AG09309 (cell line): ENCODE results near the gene NLRP4.

Experiments used
- DNase-seq: peaks from one replicate; pipeline ENCODE4 v3.0.0-alpha.2; 2010; ENCODE audit warnings: low read depth
- H3K4me3 ChIP-seq: 2 replicates; pipeline ENCODE4 v1.5.1; 2011; ENCODE audit warnings: mild to moderate bottlenecking, low read depth, low read length, moderate library complexity; ENCODE audit not compliant: control insufficient read depth
- TF ChIP-seq, protein P1 (sequence below): IDR thresholded peaks from 2 replicates; pipeline ENCODE4 v1.5.1; 2011; ENCODE audit warnings: mild to moderate bottlenecking, low read depth, low read length, inconsistent platforms; ENCODE audit not compliant: insufficient read depth, control insufficient read depth; ENCODE audit errors: missing control alignments

NLRP4 gene

DNA sequence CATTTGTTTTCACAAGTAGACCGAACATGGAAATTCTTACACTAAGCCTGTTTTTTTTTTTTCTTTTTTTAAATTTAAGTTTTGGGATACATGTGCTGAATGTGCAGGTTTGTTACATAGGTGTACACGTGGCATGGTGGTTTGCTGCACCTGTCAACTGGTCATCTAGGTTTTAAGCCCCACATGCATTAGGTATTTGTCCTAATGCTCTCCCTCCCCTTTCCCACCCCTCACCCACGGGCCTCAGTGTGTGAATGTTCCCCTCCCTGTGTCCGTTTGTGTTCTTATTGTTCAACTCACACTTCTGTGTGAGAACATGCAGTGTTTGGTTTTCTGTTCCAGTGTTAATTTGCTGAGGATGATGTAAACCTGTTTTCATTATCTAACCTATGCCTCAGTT, 2.6 kb downstream of the NLRP4 start:
- H3K4me3 ChIP-seq = no peak overlapping the region
- DNase-seq = no peak
- TF ChIP-seq, protein P1, sequence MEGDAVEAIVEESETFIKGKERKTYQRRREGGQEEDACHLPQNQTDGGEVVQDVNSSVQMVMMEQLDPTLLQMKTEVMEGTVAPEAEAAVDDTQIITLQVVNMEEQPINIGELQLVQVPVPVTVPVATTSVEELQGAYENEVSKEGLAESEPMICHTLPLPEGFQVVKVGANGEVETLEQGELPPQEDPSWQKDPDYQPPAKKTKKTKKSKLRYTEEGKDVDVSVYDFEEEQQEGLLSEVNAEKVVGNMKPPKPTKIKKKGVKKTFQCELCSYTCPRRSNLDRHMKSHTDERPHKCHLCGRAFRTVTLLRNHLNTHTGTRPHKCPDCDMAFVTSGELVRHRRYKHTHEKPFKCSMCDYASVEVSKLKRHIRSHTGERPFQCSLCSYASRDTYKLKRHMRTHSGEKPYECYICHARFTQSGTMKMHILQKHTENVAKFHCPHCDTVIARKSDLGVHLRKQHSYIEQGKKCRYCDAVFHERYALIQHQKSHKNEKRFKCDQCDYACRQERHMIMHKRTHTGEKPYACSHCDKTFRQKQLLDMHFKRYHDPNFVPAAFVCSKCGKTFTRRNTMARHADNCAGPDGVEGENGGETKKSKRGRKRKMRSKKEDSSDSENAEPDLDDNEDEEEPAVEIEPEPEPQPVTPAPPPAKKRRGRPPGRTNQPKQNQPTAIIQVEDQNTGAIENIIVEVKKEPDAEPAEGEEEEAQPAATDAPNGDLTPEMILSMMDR = no peak

DNA sequence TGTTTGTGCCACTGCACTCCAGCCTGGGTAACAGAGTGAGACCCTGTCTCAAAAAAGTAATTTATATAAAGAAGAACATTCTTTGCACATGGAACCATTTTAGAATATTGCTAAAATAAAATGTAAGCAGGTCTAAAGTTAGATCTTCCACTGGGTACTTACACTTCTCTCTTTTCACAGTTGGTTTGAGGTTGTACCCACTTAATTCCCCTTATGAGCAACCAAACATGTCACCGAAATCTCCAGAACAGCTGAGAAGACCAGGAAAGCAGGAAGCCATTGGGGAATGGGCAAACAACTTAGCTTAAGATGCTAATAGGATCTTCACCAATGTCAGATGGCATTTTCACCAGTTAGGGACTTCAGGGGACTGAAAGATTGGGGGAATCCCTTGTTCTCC, 18.8 kb downstream of the NLRP4 start:
- DNase-seq = no peak
- TF ChIP-seq, protein P1 = no peak
- no peak overlapping the region for H3K4me3 ChIP-seq

DNA sequence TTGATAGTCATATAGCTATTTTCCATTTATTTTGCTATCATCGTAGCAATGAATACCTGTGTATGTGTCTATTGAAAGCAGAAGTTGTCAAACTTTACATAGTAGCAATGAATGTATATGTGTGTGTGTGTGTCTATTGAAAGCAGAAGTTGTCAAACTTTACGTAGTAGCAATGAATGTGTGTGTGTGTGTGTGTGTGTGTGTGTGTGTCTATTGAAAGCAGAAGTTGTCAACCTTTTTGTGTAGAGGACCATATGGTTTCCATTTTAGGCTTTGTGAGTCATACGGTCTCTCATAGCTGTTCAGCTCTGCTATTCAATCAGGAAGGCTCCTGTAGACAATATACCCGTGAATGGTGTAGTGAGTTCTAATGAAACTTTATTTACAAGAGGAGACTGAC, 20.8 kb downstream of the NLRP4 start:
- DNase-seq = no peak
- H3K4me3 ChIP-seq = no peak overlapping the region

DNA sequence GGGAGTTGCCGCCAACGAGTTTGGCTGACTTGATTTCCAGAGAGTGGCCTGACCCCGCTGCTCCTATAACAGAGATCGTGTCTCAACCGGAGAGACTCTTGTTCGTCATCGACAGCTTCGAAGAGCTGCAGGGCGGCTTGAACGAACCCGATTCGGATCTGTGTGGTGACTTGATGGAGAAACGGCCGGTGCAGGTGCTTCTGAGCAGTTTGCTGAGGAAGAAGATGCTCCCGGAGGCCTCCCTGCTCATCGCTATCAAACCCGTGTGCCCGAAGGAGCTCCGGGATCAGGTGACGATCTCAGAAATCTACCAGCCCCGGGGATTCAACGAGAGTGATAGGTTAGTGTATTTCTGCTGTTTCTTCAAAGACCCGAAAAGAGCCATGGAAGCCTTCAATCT, 21.6 kb downstream of the NLRP4 start:
- DNase-seq = no peak
- no peak overlapping the region for H3K4me3 ChIP-seq
- TF ChIP-seq, protein P1 = no peak

More for the DNA sequence above, 20.8 kb downstream of the NLRP4 start:
- TF ChIP-seq, protein P1 = no peak

DNA sequence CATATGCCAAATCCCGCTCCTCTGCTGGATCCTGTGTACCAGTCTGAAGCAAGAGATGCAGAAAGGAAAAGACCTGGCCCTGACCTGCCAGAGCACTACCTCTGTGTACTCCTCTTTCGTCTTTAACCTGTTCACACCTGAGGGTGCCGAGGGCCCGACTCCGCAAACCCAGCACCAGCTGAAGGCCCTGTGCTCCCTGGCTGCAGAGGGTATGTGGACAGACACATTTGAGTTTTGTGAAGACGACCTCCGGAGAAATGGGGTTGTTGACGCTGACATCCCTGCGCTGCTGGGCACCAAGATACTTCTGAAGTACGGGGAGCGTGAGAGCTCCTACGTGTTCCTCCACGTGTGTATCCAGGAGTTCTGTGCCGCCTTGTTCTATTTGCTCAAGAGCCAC, 22.1 kb downstream of the NLRP4 start:
- no peak overlapping the region for H3K4me3 ChIP-seq
- TF ChIP-seq, protein P1 = no peak
- DNase-seq = no peak

DNA sequence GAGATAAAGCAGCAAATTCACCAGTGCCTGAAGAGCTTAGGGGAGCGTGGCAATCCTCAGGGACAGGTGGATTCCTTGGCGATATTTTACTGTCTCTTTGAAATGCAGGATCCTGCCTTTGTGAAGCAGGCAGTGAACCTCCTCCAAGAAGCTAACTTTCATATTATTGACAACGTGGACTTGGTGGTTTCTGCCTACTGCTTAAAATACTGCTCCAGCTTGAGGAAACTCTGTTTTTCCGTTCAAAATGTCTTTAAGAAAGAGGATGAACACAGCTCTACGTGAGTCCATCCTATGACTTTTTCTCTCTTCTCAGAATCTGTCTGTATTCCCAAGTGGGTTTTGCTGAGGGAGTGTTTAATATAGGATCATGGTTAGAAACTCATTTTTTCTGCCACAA, 22.6 kb downstream of the NLRP4 start:
- no peak overlapping the region for H3K4me3 ChIP-seq
- no peak for DNase-seq
- TF ChIP-seq, protein P1 = no peak

DNA sequence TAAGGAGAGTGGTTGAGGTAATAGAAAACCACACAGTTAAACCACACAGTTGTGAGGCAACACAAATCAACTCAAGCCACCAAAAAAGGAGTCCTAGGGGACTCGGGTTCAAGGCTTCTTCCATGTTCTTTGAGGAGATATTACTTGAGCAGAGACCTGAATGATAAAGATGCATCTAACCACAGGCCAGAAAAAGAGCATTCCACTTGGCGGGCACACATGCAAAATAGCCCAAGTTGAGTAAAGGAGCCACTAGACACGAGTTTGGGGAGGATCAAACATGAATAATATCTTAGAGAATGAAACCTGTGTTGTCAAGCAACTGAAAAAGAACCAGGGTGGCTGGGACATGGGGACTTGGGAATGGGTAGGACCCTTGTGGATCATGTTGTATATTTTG, 30.2 kb downstream of the NLRP4 start:
- no peak overlapping the region for H3K4me3 ChIP-seq
- no peak for DNase-seq
- TF ChIP-seq, protein P1 = no peak
